Right lung (tissue), 10 donors: ENCODE results near the gene TMEM54. TPM values are rescaled to one million over a fixed set of nuclear protein-coding genes. Genes with fewer than 3 reads are reported as not detected.

Experiments
- DNase-seq, 2 donors: peaks; one replicate each; pipeline ENCODE4 v3.0.0-alpha.2; 2013
- long read RNA-seq, 8 donors: transcript quantifications; one replicate each; lab custom pipeline, GENCODE V29; 2026
- polyA plus RNA-seq, 5 donors: library from polyadenylated mRNA; unstranded; fragments of 120-200 nt; gene quantifications; one replicate each; pipeline versions ENCODE4 v1.2.1 to v1.2.3, GENCODE V29; 2013; ENCODE audit warnings: inconsistent platforms in 1 of 5, low replicate concordance in 1 of 5; ENCODE audit not compliant: insufficient read length in 5 of 5, insufficient read depth in 1 of 5

The TMEM54 gene
- polyA plus RNA-seq = 10 to 100 TPM; 18.7 to 27.1 (median 22.8) TPM
- long read RNA-seq, donor 1, transcript TMEM54-202 (6 exons, 999 nt) = major isoform, 29 of 36 reads
- long read RNA-seq, donor 1, partial matches to known transcripts = 5 of 36 reads
- long read RNA-seq, donor 1, other reads (novel, unspliced or antisense) = 0 of 36 reads
- long read RNA-seq, donor 2, transcript TMEM54-202 (6 exons, 999 nt) = major isoform, 13 of 21 reads
- long read RNA-seq, donor 2, partial matches to known transcripts = 7 of 21 reads
- long read RNA-seq, donor 2, other reads (novel, unspliced or antisense) = 0 of 21 reads
- long read RNA-seq, donor 3, transcript TMEM54-202 (6 exons, 999 nt) = major isoform, 14 of 16 reads
- long read RNA-seq, donor 3, partial matches to known transcripts = 0 of 16 reads
- long read RNA-seq, donor 3, other reads (novel, unspliced or antisense) = 0 of 16 reads
- long read RNA-seq, donor 4, transcript TMEM54-202 (6 exons, 999 nt) = major isoform, 14 of 20 reads
- long read RNA-seq, donor 4, partial matches to known transcripts = 5 of 20 reads
- long read RNA-seq, donor 4, other reads (novel, unspliced or antisense) = 0 of 20 reads
- long read RNA-seq, donor 5, transcript TMEM54-202 (6 exons, 999 nt) = major isoform, 15 of 25 reads
- long read RNA-seq, donor 5, partial matches to known transcripts = 9 of 25 reads
- long read RNA-seq, donor 5, other reads (novel, unspliced or antisense) = 0 of 25 reads
- long read RNA-seq, donor 6, transcript TMEM54-202 (6 exons, 999 nt) = major isoform, 20 of 21 reads
- long read RNA-seq, donor 6, partial matches to known transcripts = 0 of 21 reads
- long read RNA-seq, donor 6, other reads (novel, unspliced or antisense) = 0 of 21 reads
- long read RNA-seq, donor 7, transcript TMEM54-202 (6 exons, 999 nt) = major isoform, 19 of 32 reads
- long read RNA-seq, donor 7, partial matches to known transcripts = 11 of 32 reads
- long read RNA-seq, donor 7, other reads (novel, unspliced or antisense) = 0 of 32 reads
- long read RNA-seq, donor 8, partial matches to known transcripts = 0 of 4 reads
- long read RNA-seq, donor 8, other reads (novel, unspliced or antisense) = 0 of 4 reads

GRCh38 chr1:32900956-32901822 lies at the start of gene TMEM54:
Gene TMEM54, minus strand, starts transcription at chr1:32901389. Its CDS starts 151 bp downstream, at chr1:32901238.
- DNase-seq = no peak

GRCh38 chr1:32949519-32949918 lies 48.3 kb upstream of the TMEM54 start:
- DNase-seq = no peak

- DNase-seq = no peak
Measured at GRCh38 chr1:32948905-32949304, 47.7 kb upstream of the TMEM54 start.

GRCh38 chr1:32948390-32948722 lies 47.2 kb upstream of the TMEM54 start:
- DNase-seq = no peak

- no peak for DNase-seq
Measured at GRCh38 chr1:32947669-32948389, 46.6 kb upstream of the TMEM54 start.

- DNase-seq = no peak
Measured at GRCh38 chr1:32946413-32946812, 45.2 kb upstream of the TMEM54 start.

- no peak for DNase-seq
Measured at GRCh38 chr1:32944180-32944579, 43.0 kb upstream of the TMEM54 start.

- DNase-seq = no peak
Measured at GRCh38 chr1:32939655-32940371, 38.6 kb upstream of the TMEM54 start.

GRCh38 chr1:32937061-32937460 lies 35.9 kb upstream of the TMEM54 start:
- DNase-seq = no peak

GRCh38 chr1:32934535-32934934 lies 33.3 kb upstream of the TMEM54 start:
- no peak for DNase-seq

- no peak for DNase-seq
Measured at GRCh38 chr1:32933742-32934322, 32.6 kb upstream of the TMEM54 start.

- no peak for DNase-seq
Measured at GRCh38 chr1:32931760-32932159, 30.6 kb upstream of the TMEM54 start.

GRCh38 chr1:32929366-32929765 lies 28.2 kb upstream of the TMEM54 start:
- no peak for DNase-seq

GRCh38 chr1:32928715-32929114 lies 27.5 kb upstream of the TMEM54 start:
- DNase-seq = no peak

- no peak for DNase-seq
Measured at GRCh38 chr1:32928285-32928684, 27.1 kb upstream of the TMEM54 start.

GRCh38 chr1:32927441-32927840 lies 26.3 kb upstream of the TMEM54 start:
- no peak for DNase-seq

- DNase-seq = no peak
Measured at GRCh38 chr1:32926562-32926961, 25.4 kb upstream of the TMEM54 start.

GRCh38 chr1:32925403-32926162 lies 24.4 kb upstream of the TMEM54 start:
- no peak for DNase-seq

GRCh38 chr1:32924881-32925344 lies 23.7 kb upstream of the TMEM54 start:
- DNase-seq = no peak
